HepG2 (cell line): ENCODE measurements around the gene U2AF2. TPM values are rescaled to one million over a fixed set of nuclear protein-coding genes. Genes with fewer than 3 reads are reported as not detected.

Experiments
- GPN1 ChIP-seq: sonication (generic); formaldehyde crosslinking; IDR thresholded peaks from 2 replicates; pipeline ENCODE4 v1.5.1; 2020; ENCODE audit warnings: missing genetic modification reagents, borderline replicate concordance
- HIC2 ChIP-seq: sonication (generic); formaldehyde crosslinking; IDR thresholded peaks from 2 replicates; pipeline ENCODE4 v1.9.0; 2022; ENCODE audit warnings: low read depth, missing genetic modification reagents
- MBNL3 ChIP-seq: fragments of 250-450 bp; sonication (Bioruptor Pico); conservative IDR thresholded peaks from 2 replicates; pipeline ENCODE4 v1.8.0; 2022; ENCODE audit warnings: mild to moderate bottlenecking, inconsistent platforms
- MLLT10 ChIP-seq: sonication (generic); formaldehyde crosslinking; IDR thresholded peaks from 2 replicates; pipeline ENCODE4 v1.4.0; 2020; ENCODE audit warnings: missing genetic modification reagents
- PHF21A ChIP-seq: sonication (generic); formaldehyde crosslinking; IDR thresholded peaks from 2 replicates; pipeline ENCODE4 v1.5.0; 2020; ENCODE audit warnings: mild to moderate bottlenecking, missing genetic modification reagents
- POGK ChIP-seq: sonication (generic); formaldehyde crosslinking; conservative IDR thresholded peaks from 2 replicates; pipeline ENCODE4 v1.8.0; 2022; ENCODE audit warnings: mild to moderate bottlenecking, moderate library complexity, missing genetic modification reagents
- POLR2AphosphoS2 ChIP-seq: IDR thresholded peaks from 2 replicates; pipeline ENCODE4 v1.6.1; 2011; ENCODE audit warnings: low read depth, low read length, improper control_type of control experiment
- SIX1 ChIP-seq: sonication (generic); formaldehyde crosslinking; IDR thresholded peaks from 2 replicates; pipeline ENCODE4 v1.4.0; 2020; ENCODE audit warnings: missing genetic modification reagents, borderline replicate concordance
- SP140L ChIP-seq: sonication (generic); formaldehyde crosslinking; IDR thresholded peaks from 2 replicates; pipeline ENCODE4 v1.4.0; 2020; ENCODE audit warnings: missing genetic modification reagents, borderline replicate concordance
- TBP ChIP-seq: sonication (generic); formaldehyde crosslinking; IDR thresholded peaks from 2 replicates; pipeline ENCODE4 v1.5.0; 2020; ENCODE audit warnings: missing genetic modification reagents
- ZNF121 ChIP-seq: sonication (generic); formaldehyde crosslinking; IDR thresholded peaks from 2 replicates; pipeline ENCODE4 v1.5.0; 2020; ENCODE audit warnings: mild to moderate bottlenecking, missing genetic modification reagents
- ZNF232 ChIP-seq: sonication (generic); formaldehyde crosslinking; IDR thresholded peaks from 2 replicates; pipeline ENCODE4 v1.4.0; 2020; ENCODE audit warnings: missing genetic modification reagents, borderline replicate concordance
- ZNF281 ChIP-seq: sonication (generic); formaldehyde crosslinking; IDR thresholded peaks from 2 replicates; pipeline ENCODE4 v1.4.0; 2020; ENCODE audit warnings: missing genetic modification reagents, borderline replicate concordance
- ZNF33B ChIP-seq: sonication (generic); formaldehyde crosslinking; IDR thresholded peaks from 2 replicates; pipeline ENCODE4 v1.5.1; 2020; ENCODE audit warnings: mild to moderate bottlenecking, missing genetic modification reagents
- ZNF550 ChIP-seq: sonication (generic); formaldehyde crosslinking; IDR thresholded peaks from 2 replicates; pipeline ENCODE4 v1.4.0; 2020; ENCODE audit warnings: mild to moderate bottlenecking, missing genetic modification reagents, borderline replicate concordance
- ZNF713 ChIP-seq: sonication (generic); formaldehyde crosslinking; IDR thresholded peaks from 2 replicates; pipeline ENCODE4 v1.4.0; 2020; ENCODE audit warnings: mild to moderate bottlenecking, missing genetic modification reagents
- ZNF747 ChIP-seq: sonication (generic); formaldehyde crosslinking; IDR thresholded peaks from 2 replicates; pipeline ENCODE4 v1.8.1; 2023; ENCODE audit warnings: missing genetic modification reagents, mild to moderate bottlenecking, borderline replicate concordance
- ZNF775 ChIP-seq: sonication (generic); formaldehyde crosslinking; IDR thresholded peaks from 2 replicates; pipeline ENCODE4 v1.4.0; 2020; ENCODE audit warnings: missing genetic modification reagents, mild to moderate bottlenecking, moderate library complexity, borderline replicate concordance
- ZNF781 ChIP-seq: sonication (generic); formaldehyde crosslinking; IDR thresholded peaks from 2 replicates; pipeline ENCODE4 v1.5.1; 2020; ENCODE audit warnings: borderline replicate concordance, mild to moderate bottlenecking, missing genetic modification reagents; ENCODE audit errors: not compliant biosample characterization
- polyA plus RNA-seq, 8 experiments: library from polyadenylated mRNA; depleted of rRNA in 3 of 8; stranded (reverse) in 7 of 8; unstranded in 1 of 8; fragments of >200 nt; fragmentation: Illumina TruSeq in 4 of 8; extraction: Trizol in 4 of 8; gene quantifications; 2 replicates each; pipeline versions ENCODE4 v1.2.1 to v1.2.3, GENCODE V29; 2011 to 2016; ENCODE audit warnings: low read depth in 4 of 8, missing spikeins in 1 of 8, mixed read lengths in 1 of 8; ENCODE audit not compliant: insufficient read depth in 1 of 8
- total RNA-seq, 5 experiments: library from RNA; depleted of rRNA; stranded (reverse); fragments of >200 nt; fragmentation: Illumina TruSeq; extraction: Trizol; gene quantifications; 2 replicates each; pipeline ENCODE4 v1.2.3, GENCODE V29; 2016; ENCODE audit warnings: low read depth in 1 of 5
- TF ChIP-seq, protein P1 (sequence below), 2 experiments: fragments of 450-650 bp in 1 of 2; sonication (generic) in 1 of 2; formaldehyde crosslinking; IDR thresholded peaks; 2 replicates each; pipeline versions ENCODE4 v1.5.0 to v1.8.0; 2020 to 2022; ENCODE audit warnings: mild to moderate bottlenecking in 1 of 2, missing genetic modification reagents in 1 of 2
- TF ChIP-seq, protein P2 (sequence below): sonication (generic); formaldehyde crosslinking; IDR thresholded peaks from 2 replicates; pipeline ENCODE4 v1.4.0; 2020; ENCODE audit warnings: mild to moderate bottlenecking, missing genetic modification reagents

The U2AF2 gene
- total and polyA plus RNA-seq, 2 of the 13 experiments (the other 11 are each of a cell fraction or from before 2014, with no cell fraction given) = 84.3 to 124 TPM

GRCh38 chr19:55647732-55648584 lies 6.9 kb upstream of the U2AF2 start, which contains the start of gene CCDC106 (continued):
- TF ChIP-seq MLLT10 = no peak
- TF ChIP-seq ZNF781 (CRISPR knock-in tag) = peak; percentile 38
- TF ChIP-seq SIX1 (CRISPR knock-in tag) = no peak
- TF ChIP-seq GPN1 (CRISPR knock-in tag) = no peak
- TF ChIP-seq ZNF232 (CRISPR knock-in tag) = no peak
- TF ChIP-seq PHF21A (CRISPR knock-in tag) = peak; percentile 41; the same call in 1 of the 2 replicates
- TF ChIP-seq, protein P1, sequence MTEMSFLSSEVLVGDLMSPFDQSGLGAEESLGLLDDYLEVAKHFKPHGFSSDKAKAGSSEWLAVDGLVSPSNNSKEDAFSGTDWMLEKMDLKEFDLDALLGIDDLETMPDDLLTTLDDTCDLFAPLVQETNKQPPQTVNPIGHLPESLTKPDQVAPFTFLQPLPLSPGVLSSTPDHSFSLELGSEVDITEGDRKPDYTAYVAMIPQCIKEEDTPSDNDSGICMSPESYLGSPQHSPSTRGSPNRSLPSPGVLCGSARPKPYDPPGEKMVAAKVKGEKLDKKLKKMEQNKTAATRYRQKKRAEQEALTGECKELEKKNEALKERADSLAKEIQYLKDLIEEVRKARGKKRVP (CRISPR knock-in tag; IDR thresholded peaks at IDR 0.05) = 0 out of 4 replicates have a peak, but pooled peaks of 1 of the 2 experiments have one; percentile 17
- no peak for TF ChIP-seq ZNF33B
- no peak for TF ChIP-seq POLR2AphosphoS2
- TF ChIP-seq ZNF550 (CRISPR knock-in tag) = no peak
- no peak; the same call in 1 of the 2 replicates for TF ChIP-seq POGK
- TF ChIP-seq HIC2 (CRISPR knock-in tag) = 0 out of 2 replicates have a peak, but pooled peaks have one; percentile 34
- no peak for TF ChIP-seq ZNF121 (CRISPR knock-in tag)
- no peak for TF ChIP-seq SP140L
- TF ChIP-seq MBNL3 (CRISPR knock-in tag) = no peak
- no peak for TF ChIP-seq ZNF775 (CRISPR knock-in tag)
- TF ChIP-seq ZNF713 (CRISPR knock-in tag) = no peak
- TF ChIP-seq ZNF747 = peak; percentile 88; the same call in 1 of the 2 replicates
- TF ChIP-seq, protein P2, sequence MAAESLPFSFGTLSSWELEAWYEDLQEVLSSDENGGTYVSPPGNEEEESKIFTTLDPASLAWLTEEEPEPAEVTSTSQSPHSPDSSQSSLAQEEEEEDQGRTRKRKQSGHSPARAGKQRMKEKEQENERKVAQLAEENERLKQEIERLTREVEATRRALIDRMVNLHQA = no peak
- peak; percentile 74; the same call in 1 of the 2 replicates for TF ChIP-seq ZNF281 (CRISPR knock-in tag)
- TF ChIP-seq TBP (CRISPR knock-in tag) = no peak
